IPS-20b (cell line): ENCODE results near the gene XIRP1.

Experiments used
- H3K27ac ChIP-seq: one replicate; pipeline ENCODE4 v1.5.1; 2013; ENCODE audit warnings: low read length
- H3K27me3 ChIP-seq: 2 replicates; pipeline ENCODE4 v1.6.1; 2013; ENCODE audit warnings: mild to moderate bottlenecking, low read length, inconsistent platforms; ENCODE audit not compliant: insufficient read depth
- H3K36me3 ChIP-seq: 2 replicates; pipeline ENCODE4 v1.6.1; 2013; ENCODE audit warnings: low read depth, mild to moderate bottlenecking, inconsistent platforms, low read length, moderate library complexity; ENCODE audit not compliant: insufficient read depth
- H3K4me1 ChIP-seq: 2 replicates; pipeline ENCODE4 v1.6.1; 2013; ENCODE audit warnings: mild to moderate bottlenecking, control low read depth, inconsistent platforms, low read length, moderate library complexity; ENCODE audit not compliant: insufficient read depth
- H3K4me3 ChIP-seq: 2 replicates; pipeline ENCODE4 v1.5.1; 2013; ENCODE audit warnings: mild to moderate bottlenecking, low read length, inconsistent platforms
- H3K9ac ChIP-seq: 2 replicates; pipeline ENCODE4 v1.6.1; 2013; ENCODE audit warnings: low read depth, mild to moderate bottlenecking, inconsistent platforms, low read length, moderate library complexity
- H3K9me3 ChIP-seq: 2 replicates; pipeline ENCODE4 v1.6.1; 2013; ENCODE audit warnings: mild to moderate bottlenecking, low read depth, low read length, inconsistent platforms; ENCODE audit not compliant: insufficient read depth

XIRP1 gene

GRCh38 chr3:39144748-39145380 is 47.5 kb downstream of the XIRP1 start:
- Histone ChIP-seq H3K9ac (no peak overlapping the region), H3K4me3 (no peak overlapping the region), H3K36me3 (peaks cover 52% of the 10 kb centered on the region), H3K4me1 (peaks cover 28% of the 10 kb centered on the region), H3K9me3 (no peaks in the 10 kb centered on the region), H3K27ac (no peak overlapping the region), H3K27me3 (no peaks in the 10 kb centered on the region)

- Histone ChIP-seq H3K4me3 (no peak overlapping the region), H3K27ac (no peak overlapping the region), H3K9me3 (no peaks in the 10 kb centered on the region), H3K27me3 (no peaks in the 10 kb centered on the region), H3K4me1 (peaks cover 22% of the 10 kb centered on the region), H3K36me3 (peaks cover 52% of the 10 kb centered on the region), H3K9ac (no peak overlapping the region)
These were observed 48.2 kb downstream of the XIRP1 start for GRCh38 chr3:39144095-39144747.

GRCh38 chr3:39143051-39143885 is 49.1 kb downstream of the XIRP1 start:
- H3K9me3 ChIP-seq = no peaks in the 10 kb centered on the region
- H3K27ac ChIP-seq = no peak overlapping the region
- no peak overlapping the region for H3K9ac ChIP-seq
- no peak overlapping the region for H3K4me3 ChIP-seq
- H3K27me3 ChIP-seq = no peaks in the 10 kb centered on the region
- H3K36me3 ChIP-seq = peaks cover 52% of the 10 kb centered on the region
- peaks cover 13% of the 10 kb centered on the region for H3K4me1 ChIP-seq

- Histone ChIP-seq H3K27me3 (no peaks in the 10 kb centered on the region), H3K4me3 (no peak overlapping the region), H3K36me3 (peaks cover 52% of the 10 kb centered on the region), H3K9ac (no peak overlapping the region), H3K9me3 (no peaks in the 10 kb centered on the region), H3K4me1 (peaks cover 4% of the 10 kb centered on the region; the same call in 1 of the 2 replicates), H3K27ac (no peak overlapping the region)
These were observed 50.3 kb downstream of the XIRP1 start for GRCh38 chr3:39142067-39142466.

GRCh38 chr3:39141171-39141995 is 51.0 kb downstream of the XIRP1 start:
- peaks cover 51% of the 10 kb centered on the region for H3K36me3 ChIP-seq
- no peaks in the 10 kb centered on the region for H3K9me3 ChIP-seq
- no peak overlapping the region for H3K4me3 ChIP-seq
- no peak overlapping the region for H3K9ac ChIP-seq
- H3K27me3 ChIP-seq = no peaks in the 10 kb centered on the region
- no peaks in the 10 kb centered on the region; the same call in 1 of the 2 replicates for H3K4me1 ChIP-seq
- H3K27ac ChIP-seq = no peak overlapping the region

- Histone ChIP-seq H3K9me3 (no peaks in the 10 kb centered on the region), H3K36me3 (peaks cover 42% of the 10 kb centered on the region), H3K9ac (no peak overlapping the region), H3K27ac (no peak overlapping the region), H3K4me3 (no peak overlapping the region), H3K4me1 (no peaks in the 10 kb centered on the region), H3K27me3 (no peaks in the 10 kb centered on the region)
These were observed 51.9 kb downstream of the XIRP1 start for GRCh38 chr3:39140341-39140971.

GRCh38 chr3:39139442-39139841 is 53.0 kb downstream of the XIRP1 start:
- Histone ChIP-seq H3K27me3 (no peaks in the 10 kb centered on the region), H3K9me3 (no peaks in the 10 kb centered on the region), H3K4me1 (no peaks in the 10 kb centered on the region), H3K4me3 (no peak overlapping the region), H3K27ac (no peak overlapping the region), H3K36me3 (peaks cover 31% of the 10 kb centered on the region), H3K9ac (no peak overlapping the region)

GRCh38 chr3:39138804-39139415 is 53.5 kb downstream of the XIRP1 start:
- Histone ChIP-seq H3K27me3 (no peaks in the 10 kb centered on the region), H3K9me3 (no peaks in the 10 kb centered on the region), H3K4me1 (no peaks in the 10 kb centered on the region), H3K27ac (no peak overlapping the region), H3K36me3 (peaks cover 26% of the 10 kb centered on the region), H3K9ac (no peak overlapping the region), H3K4me3 (no peak overlapping the region)

- Histone ChIP-seq H3K9ac (no peak overlapping the region), H3K27ac (no peak overlapping the region), H3K9me3 (no peaks in the 10 kb centered on the region), H3K4me1 (no peaks in the 10 kb centered on the region), H3K27me3 (no peaks in the 10 kb centered on the region), H3K36me3 (peaks cover 19% of the 10 kb centered on the region), H3K4me3 (no peak overlapping the region)
These were observed 54.2 kb downstream of the XIRP1 start for GRCh38 chr3:39137991-39138803.

GRCh38 chr3:39137435-39137936 is 54.9 kb downstream of the XIRP1 start:
- peaks cover 12% of the 10 kb centered on the region for H3K36me3 ChIP-seq
- H3K27me3 ChIP-seq = no peaks in the 10 kb centered on the region
- H3K4me1 ChIP-seq = no peaks in the 10 kb centered on the region
- H3K4me3 ChIP-seq = no peak overlapping the region
- H3K9me3 ChIP-seq = no peaks in the 10 kb centered on the region
- no peak overlapping the region for H3K9ac ChIP-seq
- H3K27ac ChIP-seq = no peak overlapping the region
